Left cardiac atrium (tissue), 4 donors: ENCODE results near the gene ATG7. TPM values are rescaled to one million over a fixed set of nuclear protein-coding genes. Genes with fewer than 3 reads are reported as not detected.
"Not testable (repeated sequence)": the region's sequence is repeated elsewhere in the genome, so short reads cannot be mapped to it uniquely, and the experiment has no call there.

ENCODE experiments used
- ATAC-seq, 2 donors: fragments of 200-7000 bp; cut with Tn5 transposase; one replicate each; pipeline ENCODE4 v1.9.1; 2020; ENCODE audit warnings: mild to moderate bottlenecking in 2 of 2, moderate library complexity in 2 of 2
- DNase-seq: peaks from one replicate; pipeline ENCODE4 v3.0.0-alpha.2; 2020
- intact Hi-C, 2 donors: fragments of 100-400 bp; cut with DNase I; formaldehyde crosslinking; loops; one replicate each; pipeline versions ENCODE4 v1.14.1 to v1.15.1; 2022 to 2023
- total RNA-seq, 2 donors: library from RNA; stranded (reverse); fragmentation: NEBNext Ultra II Directional; extraction: Animal tissue kit (Norgen Biotek cat#: 25700); gene quantifications; one replicate each; pipeline ENCODE4 v1.2.1, GENCODE V29; 2021
- donor health status: DM: no; HTN: yes; CAD: no.
- donor health status: DM: no; HTN: yes; CAD: no; lungs with severe emphysema.
- donor health status: DM: yes; HTN: yes; CAD: no.
- donor health status: Dilated cardiomyopathy.

The ATG7 gene
- total RNA-seq, 2 donors from 2014 or later = 21.7 to 22.8 TPM

DNA sequence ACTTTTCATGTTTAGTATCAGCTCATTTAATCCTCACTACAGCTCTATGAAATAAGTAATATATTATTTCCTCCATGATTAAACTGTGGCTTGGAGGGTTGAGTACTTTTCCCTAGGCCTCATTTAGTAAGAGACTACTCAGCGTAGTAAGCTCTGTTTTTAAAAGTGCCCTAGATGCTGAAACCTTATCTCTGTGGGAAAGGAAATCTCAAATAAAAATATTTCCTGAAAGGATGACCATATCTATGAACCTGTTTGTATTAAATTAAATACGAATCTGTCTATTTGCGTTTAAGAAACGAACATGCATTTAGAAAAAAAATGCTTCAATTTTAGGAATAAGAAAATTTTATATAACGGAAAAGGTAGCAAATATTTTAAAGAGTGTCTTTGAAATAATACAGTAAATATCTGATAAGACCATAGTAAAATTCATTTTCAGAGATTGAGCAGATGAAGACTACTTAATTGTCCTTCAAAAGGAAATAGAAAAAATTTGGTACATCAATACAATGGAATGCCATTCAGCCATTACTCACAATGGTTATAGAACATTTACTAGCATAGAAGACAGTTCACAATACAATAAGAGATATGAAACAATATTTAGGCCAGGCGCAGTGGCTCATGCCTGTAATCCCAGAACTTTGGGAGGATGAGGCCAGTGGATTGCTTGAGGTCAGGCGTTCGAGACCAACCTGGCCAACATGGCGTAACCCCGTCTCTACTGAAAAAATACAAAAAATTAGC, 56.2 kb downstream of the ATG7 start:
- no peak for ATAC-seq
- DNase-seq = no peak
- intact Hi-C loops = no loop called here

DNA sequence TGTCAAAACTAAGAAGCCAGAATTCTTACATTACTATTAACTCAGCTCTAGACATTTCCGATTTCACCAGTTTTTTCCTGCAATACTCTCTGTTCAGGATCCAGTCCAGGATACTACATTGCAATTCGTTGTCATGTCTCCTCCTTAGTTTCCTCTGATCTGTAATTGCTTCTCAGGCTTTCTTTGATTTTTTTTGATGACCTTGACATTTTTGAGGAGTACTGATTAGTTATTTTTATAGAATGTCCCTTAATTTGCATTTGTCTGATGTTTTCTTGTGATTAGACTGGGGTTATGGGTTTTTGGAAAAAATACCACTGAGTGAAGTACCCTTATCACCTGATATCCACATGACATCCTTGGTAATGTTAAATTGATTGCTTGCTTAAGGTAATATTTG, 57.6 kb downstream of the ATG7 start:
- ATAC-seq (no peak), DNase-seq (no peak)

DNA sequence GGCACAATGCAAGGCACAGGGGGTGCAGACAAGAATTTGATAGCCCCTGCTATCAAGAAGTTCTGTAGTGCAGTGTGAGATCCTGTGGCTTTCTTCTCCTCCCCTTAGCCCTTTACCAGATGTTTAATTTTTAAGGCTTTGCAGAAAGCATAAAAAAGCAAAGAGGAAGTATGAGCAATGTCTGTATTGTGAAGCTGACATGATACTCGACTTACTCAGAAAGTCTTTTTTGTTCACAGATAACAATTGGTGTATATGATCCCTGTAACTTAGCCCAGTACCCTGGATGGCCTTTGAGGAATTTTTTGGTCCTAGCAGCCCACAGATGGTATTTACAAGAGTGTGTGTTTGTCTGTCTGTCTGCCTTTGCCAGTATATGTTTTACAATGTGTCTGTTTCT, 58.9 kb downstream of the ATG7 start:
- no peak for ATAC-seq
- intact Hi-C loops = loop anchor here (10.0 kb wide), 3 partner anchors 76 to 266 kb away; partner anchors contain the start of gene HRH1 (in 1 of the 2)
- no peak for DNase-seq

More for the DNA sequence above, 57.6 kb downstream of the ATG7 start:
- intact Hi-C loops = loop anchor here (10.0 kb wide), 3 partner anchors 75 to 265 kb away; partner anchors contain the start of gene HRH1 (in 1 of the 2)

- ATAC-seq = peak; percentile 55 to 72
- DNase-seq = no peak
- intact Hi-C loops = loop anchor here (2.0 to 10.0 kb wide), 5 partner anchors 80 to 273 kb away; partner anchors contain the start of gene HRH1 (in 1 of the 2)
These were observed 62.9 kb downstream of the ATG7 start for GRCh38 chr3:11335056-11335608.

DNA sequence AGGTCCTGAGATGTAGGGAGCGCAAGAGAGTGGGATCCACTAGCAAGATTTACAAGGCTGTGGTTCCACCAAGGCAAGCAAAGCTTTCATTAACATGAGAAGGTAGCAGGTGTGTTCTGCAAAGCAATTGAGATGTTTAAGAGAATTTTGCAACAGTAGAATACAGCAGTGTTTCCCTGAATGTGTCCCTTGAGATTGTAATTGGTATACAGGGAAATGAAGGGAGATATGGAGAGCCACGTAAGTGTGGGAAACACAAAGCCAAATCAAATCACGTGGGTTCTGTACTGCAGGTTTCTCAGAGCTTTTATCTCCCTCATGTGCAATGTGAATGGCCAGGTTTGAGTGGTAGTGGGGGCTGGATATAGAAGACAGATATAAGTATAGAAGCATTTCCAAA, 67.3 kb downstream of the ATG7 start:
- intact Hi-C loops = loop anchor here (5.0 to 10.0 kb wide), 4 partner anchors 85 to 277 kb away; partner anchors contain the start of gene HRH1 (in 1 of the 2)
- DNase-seq = no peak
- ATAC-seq = no peak

DNA sequence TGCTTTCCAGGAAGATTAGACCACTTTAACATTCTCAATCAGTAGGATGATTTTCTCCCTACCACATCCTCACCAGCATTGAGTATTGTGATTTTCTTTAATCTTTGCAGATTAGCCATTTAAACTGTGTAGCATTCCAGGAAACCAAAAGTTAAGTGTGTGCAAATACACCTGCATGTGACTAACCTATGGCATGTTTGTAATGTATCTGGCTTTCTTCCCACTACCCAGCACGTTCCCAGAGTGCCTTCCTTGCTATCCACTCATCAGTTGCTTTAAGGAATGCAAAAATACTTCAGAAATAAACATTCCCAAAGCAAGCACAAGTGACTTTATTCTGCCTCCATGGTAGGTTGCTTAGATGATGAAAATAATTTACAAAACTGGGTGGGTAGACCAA, 74.2 kb downstream of the ATG7 start:
- intact Hi-C loops = no loop called here
- DNase-seq = no peak
- no peak for ATAC-seq

- intact Hi-C loops, DNase-seq, ATAC-seq: not testable (repeated sequence)
These were observed 76.7 kb downstream of the ATG7 start for GRCh38 chr3:11348877-11349276.

DNA sequence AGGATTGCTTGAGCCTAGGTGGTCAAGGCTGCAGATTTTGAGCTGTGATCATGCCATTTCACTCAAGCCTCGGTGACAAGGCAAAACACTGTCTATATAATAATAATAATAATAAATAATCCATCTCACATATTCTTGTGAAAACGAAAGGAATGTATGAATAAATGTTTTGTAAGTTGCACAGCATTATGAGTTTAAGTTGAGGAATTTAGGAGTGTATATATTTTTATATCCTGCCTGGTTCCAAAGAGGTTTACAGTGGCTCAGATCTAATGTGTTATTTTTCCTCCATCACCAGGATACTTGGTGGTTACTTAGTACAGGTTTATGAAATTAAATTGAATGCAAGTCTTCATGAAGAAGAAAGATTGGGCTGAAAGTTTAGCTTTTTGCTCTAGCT, 77.2 kb downstream of the ATG7 start:
- DNase-seq (no peak), ATAC-seq (no peak)
- intact Hi-C loops = no loop called here

DNA sequence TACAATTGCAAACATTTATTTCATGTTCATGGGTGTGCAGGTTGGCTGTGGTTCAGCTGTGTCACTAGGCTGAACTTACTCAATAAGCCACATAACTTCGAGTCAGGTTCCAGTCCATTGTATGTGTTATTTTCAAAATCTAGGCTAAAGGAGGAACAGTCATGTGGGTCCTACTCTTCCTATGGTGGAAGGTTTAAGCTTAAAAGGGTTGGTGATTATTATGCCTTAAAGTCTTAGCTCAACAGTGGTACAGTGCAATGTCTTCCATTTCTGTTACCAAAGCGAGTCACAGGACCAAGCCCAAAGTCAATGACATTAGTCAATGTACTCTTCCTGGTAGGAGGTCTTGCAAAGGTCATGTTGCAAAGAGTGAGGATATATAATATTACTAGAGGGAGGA, 78.2 kb downstream of the ATG7 start:
- DNase-seq (no peak), ATAC-seq (no peak)
- intact Hi-C loops = no loop called here

DNA sequence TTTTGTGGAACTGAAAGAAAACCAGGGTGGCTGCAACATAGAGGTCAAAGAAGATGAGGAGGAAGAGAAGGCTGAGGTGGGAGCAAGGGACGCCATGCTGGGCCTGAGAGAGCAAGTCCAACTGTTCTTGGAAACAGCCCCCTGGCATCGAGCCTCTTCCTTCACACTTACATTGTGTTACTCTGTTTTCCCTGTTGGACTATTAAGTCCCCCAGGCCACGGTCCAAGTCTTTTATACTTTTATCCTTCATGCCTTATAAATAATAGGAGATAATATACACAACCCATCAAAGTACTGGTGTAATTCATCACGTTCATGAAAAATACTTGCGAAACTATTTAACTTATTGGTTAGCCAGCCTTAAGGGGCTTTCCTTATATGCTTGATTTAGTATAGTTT, 79.3 kb downstream of the ATG7 start:
- DNase-seq (no peak), ATAC-seq (no peak)
- intact Hi-C loops = no loop called here

DNA sequence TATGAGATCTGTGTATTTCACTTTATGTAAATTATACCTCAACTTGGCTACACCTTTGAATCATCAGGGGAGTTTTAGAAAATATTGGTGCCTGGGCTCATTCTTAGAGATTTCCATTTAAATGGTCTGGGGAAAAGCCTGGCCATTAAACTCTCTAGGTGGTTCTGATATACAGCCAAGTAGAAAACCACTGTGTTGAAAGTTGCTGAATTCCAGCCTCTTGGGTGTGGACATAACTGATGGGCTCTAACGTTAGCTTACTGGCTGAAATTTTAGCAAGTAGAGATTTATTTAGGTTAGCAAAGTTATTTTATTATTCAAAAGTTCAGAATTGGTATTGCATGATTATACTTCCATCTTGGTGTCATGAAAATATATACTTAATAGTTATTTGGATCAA, 84.1 kb downstream of the ATG7 start:
- ATAC-seq = peak in 1 of 2 donors; percentile 56
- intact Hi-C loops = no loop called here
- no peak for DNase-seq

GRCh38 chr3:11362600-11362999, 90.4 kb downstream of the ATG7 start:
- DNase-seq = no peak
- no peak for ATAC-seq
- intact Hi-C loops = no loop called here

DNA sequence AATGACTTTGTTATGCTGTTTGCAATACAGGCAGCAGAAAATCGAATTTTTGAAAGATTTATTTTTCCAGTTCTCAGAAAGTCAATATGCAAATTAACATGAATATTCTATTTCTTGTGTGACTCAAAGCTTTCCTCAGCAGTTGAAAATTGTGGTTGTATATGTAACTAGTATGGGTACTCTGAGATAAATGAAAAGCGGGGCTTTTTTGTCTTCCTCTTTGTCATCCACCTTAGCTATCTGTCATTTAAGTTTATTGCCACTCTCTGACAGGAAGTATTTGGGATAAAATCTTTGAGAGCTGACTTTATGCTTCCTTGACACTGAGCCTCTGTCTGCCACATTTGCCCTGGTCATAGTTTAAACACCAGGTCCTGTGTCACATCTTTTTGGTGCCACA, 91.5 kb downstream of the ATG7 start:
- ATAC-seq = no peak
- intact Hi-C loops = no loop called here
- DNase-seq = no peak

DNA sequence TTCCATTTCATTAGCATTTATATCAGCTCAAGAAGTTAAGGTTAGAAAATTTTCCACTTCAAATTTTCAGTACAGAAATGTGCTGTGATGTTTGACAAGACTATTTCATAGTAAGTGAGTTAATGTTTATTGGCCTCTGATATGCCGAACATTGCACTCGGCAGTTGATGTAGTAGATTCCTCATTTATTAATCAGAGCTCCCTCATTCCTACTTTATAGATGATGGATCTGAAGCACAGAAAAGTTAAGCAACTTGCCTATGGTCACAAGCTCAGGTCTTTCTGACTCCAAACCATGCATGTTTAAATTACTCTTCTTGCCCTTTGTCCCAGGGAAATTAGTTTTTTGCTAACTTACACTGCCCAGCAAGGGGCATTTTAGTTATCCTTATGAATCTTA, 92.0 kb downstream of the ATG7 start:
- intact Hi-C loops = no loop called here
- no peak for ATAC-seq

GRCh38 chr3:11367143-11367693, 95.0 kb downstream of the ATG7 start:
- DNase-seq (peak; percentile 55), ATAC-seq (peak; percentile 75 to 83)
- intact Hi-C loops = no loop called here

More for the DNA sequence above, 92.0 kb downstream of the ATG7 start:
- DNase-seq = no peak

DNA sequence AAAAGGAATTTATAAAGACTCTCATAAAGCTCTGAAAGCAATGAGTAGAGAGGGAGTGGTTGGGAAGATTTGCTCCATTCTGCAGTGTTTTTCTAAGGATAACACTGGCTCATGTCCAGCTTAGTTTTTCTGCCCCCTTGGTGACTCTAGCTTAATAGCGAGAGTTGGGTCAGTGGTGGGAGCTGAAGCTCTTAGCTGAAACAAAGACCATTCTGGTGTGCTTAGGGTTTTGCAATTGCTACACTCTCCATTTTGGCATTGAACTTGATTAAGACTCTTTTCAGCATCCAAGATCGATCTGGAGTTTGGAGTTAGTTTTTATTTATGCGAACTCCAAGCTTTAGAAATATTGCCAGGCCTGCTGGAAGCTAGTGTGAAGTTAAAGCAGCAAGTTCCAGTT, 98.0 kb downstream of the ATG7 start:
- peak in 1 of 2 donors; percentile 35 for ATAC-seq
- intact Hi-C loops = no loop called here
- no peak for DNase-seq

GRCh38 chr3:11370966-11371365, 98.8 kb downstream of the ATG7 start:
- intact Hi-C loops = no loop called here
- ATAC-seq (no peak), DNase-seq (no peak)

- ATAC-seq (no peak), DNase-seq (no peak)
- intact Hi-C loops = no loop called here
These were observed 99.5 kb downstream of the ATG7 start for GRCh38 chr3:11371747-11372146.

DNA sequence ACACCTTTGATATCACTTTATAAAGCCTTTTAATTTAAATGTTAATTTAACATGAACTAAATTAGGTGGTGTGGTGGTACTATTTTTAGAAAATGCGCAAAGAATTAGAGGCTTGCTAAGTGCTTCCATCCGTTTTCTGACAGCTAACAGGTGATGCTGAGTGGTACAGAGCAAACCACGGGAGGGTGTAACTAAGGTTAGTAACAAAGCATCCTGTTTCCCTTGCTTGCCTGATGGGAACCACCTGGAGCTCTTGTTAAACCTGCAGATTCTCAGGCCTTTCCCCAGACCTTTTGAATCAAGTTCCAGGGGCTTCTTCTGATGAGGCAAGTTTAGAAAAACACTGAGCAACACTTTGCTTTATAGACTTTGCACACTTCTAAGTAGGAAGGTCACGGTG, 101.0 kb downstream of the ATG7 start:
- peak in 1 of 2 donors; percentile 19 for ATAC-seq
- intact Hi-C loops = no loop called here

DNA sequence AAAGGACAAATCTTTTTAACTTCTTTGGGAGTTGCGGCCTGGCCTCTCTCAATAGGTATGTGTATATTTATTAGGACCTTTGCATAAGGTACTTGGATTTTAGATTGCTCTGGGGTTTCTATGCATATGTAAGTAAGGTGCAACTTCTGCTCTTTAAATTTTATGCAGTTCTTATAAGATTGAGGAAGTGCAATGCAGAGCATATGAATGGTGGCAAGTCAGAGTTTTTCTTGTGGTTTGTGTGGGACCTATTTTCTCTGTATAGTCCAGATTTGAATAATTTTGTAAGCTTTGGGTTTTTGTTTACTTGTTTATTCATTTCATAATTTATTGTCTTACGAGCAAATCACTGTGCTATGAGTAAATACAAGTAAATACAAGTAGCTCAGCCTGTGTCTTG, 101.5 kb downstream of the ATG7 start:
- intact Hi-C loops = no loop called here
- ATAC-seq = no peak
- DNase-seq = no peak

More for the DNA sequence above, 101.0 kb downstream of the ATG7 start:
- no peak for DNase-seq
